ENCODE data around the gene RABGAP1. TPM values are rescaled to one million over a fixed set of nuclear protein-coding genes. Genes with fewer than 3 reads are reported as not detected.

Gene RABGAP1
- total RNA-seq, 2 experiments from 2014 or later = 20.6 to 24.9 TPM

GRCh38 chr9:123028136-123028535 lies 87.3 kb downstream of the RABGAP1 start:
- no peaks in the 10 kb centered on the region for H3K27me3 ChIP-seq (ENCODE audit: control insufficient read depth in 1 of 2, insufficient read depth in 2 of 2, low read length in 2 of 2)
- POLR2A ChIA-PET = no interaction called here
- no peak for DNase-seq
- intact Hi-C loops (cut with DNase I, micrococcal nuclease) = no loop called here
- no peak overlapping the region for H3K27ac ChIP-seq (ENCODE audit: low read depth in 1 of 2, low read length in 2 of 2)
- H3K36me3 ChIP-seq (ENCODE audit: insufficient read depth, low read length) = peaks cover 16% of the 10 kb centered on the region
- CTCF ChIA-PET = no interaction called here
- no peaks in the 10 kb centered on the region for H3K9me3 ChIP-seq (ENCODE audit: control insufficient read depth in 1 of 2, insufficient read depth in 1 of 2, low read length in 2 of 2)
- no peaks in the 10 kb centered on the region for H3K4me1 ChIP-seq (ENCODE audit: insufficient read depth, low read length)
- no peak for ATAC-seq (ENCODE audit: poor library complexity)
- H3K9me3 Mint-ChIP-seq = no peaks in the 10 kb centered on the region
- H3K4me3 Mint-ChIP-seq = no peak overlapping the region
- peaks cover 53% of the 10 kb centered on the region for H3K36me3 Mint-ChIP-seq (ENCODE audit: low read depth)
- H3K27me3 Mint-ChIP-seq = no peaks in the 10 kb centered on the region
- TF ChIP-seq CTCF (IDR thresholded peaks at IDR 0.05) = no peak
- peaks cover 11% of the 10 kb centered on the region for H3K4me1 Mint-ChIP-seq (ENCODE audit: low read depth)
- H3K27ac Mint-ChIP-seq = no peak overlapping the region
- H3K4me3 ChIP-seq (ENCODE audit: low read length) = no peak overlapping the region

DNA sequence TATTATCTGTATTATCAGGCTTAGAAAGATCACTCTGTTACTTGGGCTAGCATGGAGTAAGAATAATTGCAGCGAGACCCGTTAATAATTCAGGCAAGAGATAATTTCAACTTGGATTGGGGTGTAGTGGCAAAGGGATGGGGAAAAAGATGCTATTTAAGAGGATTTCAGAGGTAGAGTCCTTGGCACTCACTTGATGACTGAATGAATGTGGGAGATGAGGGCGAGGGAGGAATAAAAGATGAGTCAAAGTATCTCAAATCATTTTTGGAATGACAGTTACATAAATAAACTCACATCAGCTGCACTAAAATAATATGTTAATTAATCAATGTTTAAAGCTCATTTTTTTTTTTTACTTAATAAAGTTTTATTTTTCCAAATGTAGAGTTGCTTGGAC lies 88.2 kb downstream of the RABGAP1 start:
- H3K36me3 Mint-ChIP-seq (ENCODE audit: low read depth) = peaks cover 54% of the 10 kb centered on the region
- H3K4me1 Mint-ChIP-seq (ENCODE audit: low read depth) = peaks cover 12% of the 10 kb centered on the region
- CTCF ChIA-PET = interaction anchor here (2.5 kb wide), 1 partner anchor 18 kb away, joined by 7 read pairs; no protein-coding TSS in a partner anchor

DNA sequence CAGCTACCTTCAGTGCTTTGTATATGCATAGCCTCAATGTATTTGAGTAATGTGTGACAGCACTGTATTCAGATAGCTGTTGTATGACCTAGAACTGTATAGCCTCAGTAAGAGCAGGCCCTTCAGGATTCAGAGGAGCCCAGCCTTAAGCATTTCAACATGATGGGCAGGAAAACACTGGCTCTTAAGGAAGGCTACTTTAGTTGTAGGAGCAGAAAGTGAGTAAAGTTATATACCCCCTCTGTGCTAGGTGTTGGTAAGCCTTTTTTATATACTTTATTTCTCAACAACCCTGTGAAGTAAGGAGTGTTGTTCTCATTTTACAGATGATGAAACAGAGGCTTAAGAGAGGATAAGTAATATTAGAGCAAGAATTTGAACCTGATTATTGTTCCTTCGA lies 91.1 kb downstream of the RABGAP1 start:
- no peak for TF ChIP-seq CTCF (IDR thresholded peaks at IDR 0.05)
- intact Hi-C loops (cut with DNase I, micrococcal nuclease) = no loop called here
- Histone ChIP-seq H3K36me3 (ENCODE audit: insufficient read depth, low read length) (peaks cover 20% of the 10 kb centered on the region), H3K4me3 (ENCODE audit: low read length) (no peak overlapping the region), H3K4me1 (ENCODE audit: insufficient read depth, low read length) (no peaks in the 10 kb centered on the region), H3K9me3 (ENCODE audit: control insufficient read depth in 1 of 2, insufficient read depth in 1 of 2, low read length in 2 of 2) (no peaks in the 10 kb centered on the region), H3K27ac (ENCODE audit: low read depth in 1 of 2, low read length in 2 of 2) (no peak overlapping the region), H3K27me3 (ENCODE audit: control insufficient read depth in 1 of 2, insufficient read depth in 2 of 2, low read length in 2 of 2) (no peaks in the 10 kb centered on the region)
- ChIA-PET POLR2A (no interaction called here), CTCF (no interaction called here)
- DNase-seq (no peak), ATAC-seq (ENCODE audit: poor library complexity) (no peak)
- H3K9me3 Mint-ChIP-seq = no peaks in the 10 kb centered on the region
- peaks cover 45% of the 10 kb centered on the region for H3K36me3 Mint-ChIP-seq (ENCODE audit: low read depth)
- no peak overlapping the region for H3K4me3 Mint-ChIP-seq
- H3K27me3 Mint-ChIP-seq = no peaks in the 10 kb centered on the region
- peaks cover 12% of the 10 kb centered on the region for H3K4me1 Mint-ChIP-seq (ENCODE audit: low read depth)
- no peak overlapping the region for H3K27ac Mint-ChIP-seq

More for the DNA sequence above, 88.2 kb downstream of the RABGAP1 start:
- Histone ChIP-seq H3K27ac (ENCODE audit: low read depth in 1 of 2, low read length in 2 of 2) (no peak overlapping the region), H3K36me3 (ENCODE audit: insufficient read depth, low read length) (peaks cover 13% of the 10 kb centered on the region), H3K4me1 (ENCODE audit: insufficient read depth, low read length) (no peaks in the 10 kb centered on the region), H3K9me3 (ENCODE audit: control insufficient read depth in 1 of 2, insufficient read depth in 1 of 2, low read length in 2 of 2) (no peaks in the 10 kb centered on the region), H3K27me3 (ENCODE audit: control insufficient read depth in 1 of 2, insufficient read depth in 2 of 2, low read length in 2 of 2) (no peaks in the 10 kb centered on the region), H3K4me3 (ENCODE audit: low read length) (no peak overlapping the region)
- H3K4me3 Mint-ChIP-seq = no peak overlapping the region
- DNase-seq (no peak), ATAC-seq (ENCODE audit: poor library complexity) (no peak)
- H3K9me3 Mint-ChIP-seq = no peaks in the 10 kb centered on the region
- POLR2A ChIA-PET = no interaction called here
- H3K27ac Mint-ChIP-seq = no peak overlapping the region
- H3K27me3 Mint-ChIP-seq = no peaks in the 10 kb centered on the region
- intact Hi-C loops (cut with DNase I, micrococcal nuclease) = no loop called here
- TF ChIP-seq CTCF (IDR thresholded peaks at IDR 0.05) = no peak
